ENCODE data around the gene MCM10. TPM values are rescaled to one million over a fixed set of nuclear protein-coding genes. Genes with fewer than 3 reads are reported as not detected.

Gene MCM10
- total and polyA plus RNA-seq, 2 experiments from 2014 or later, result 38.2 to 43.0 TPM

DNA sequence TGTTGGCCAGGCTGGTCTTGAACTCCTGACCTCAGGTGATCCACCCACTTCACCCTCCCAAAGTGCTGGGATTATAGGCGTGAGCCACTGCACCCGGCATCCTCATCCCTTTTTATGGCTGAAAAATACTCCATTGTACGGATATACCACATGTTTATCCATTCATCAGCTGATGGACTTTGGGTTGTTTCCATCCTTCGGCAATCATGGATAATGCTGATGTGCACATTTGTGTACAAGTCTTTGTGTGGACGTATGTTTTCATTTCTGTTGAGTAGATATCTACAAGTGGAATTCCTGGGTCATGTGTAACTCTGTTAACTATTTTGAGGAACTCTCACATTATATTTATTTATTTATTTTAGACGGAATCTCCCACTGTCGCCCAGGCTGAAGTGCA is 78.6 kb downstream of the MCM10 start:
- H3K27me3 Mint-ChIP-seq (ENCODE audit: insufficient read depth, low read depth, poor library complexity), result peaks cover 7% of the 10 kb centered on the region
- DNase-seq (ENCODE audit: low spot score) (no peak), ATAC-seq (no peak)
- H3K4me1 Mint-ChIP-seq, result no peaks in the 10 kb centered on the region
- H2AFZ ChIP-seq, result no peak overlapping the region
- no peaks in the 10 kb centered on the region for H3K9me3 Mint-ChIP-seq
- no peaks in the 10 kb centered on the region for H3K36me3 ChIP-seq (ENCODE audit: insufficient read depth)
- H3K27ac ChIP-seq (ENCODE audit: low read depth), result no peak overlapping the region
- no peak overlapping the region for H3K27ac Mint-ChIP-seq
- H3K79me2 ChIP-seq (replicated peaks; ENCODE audit: insufficient read depth), result no peaks in the 10 kb centered on the region
- TF ChIP-seq ZNF114 (CRISPR knock-in tag; IDR thresholded peaks at IDR 0.05), result no peak
- TF ChIP-seq, protein P1, sequence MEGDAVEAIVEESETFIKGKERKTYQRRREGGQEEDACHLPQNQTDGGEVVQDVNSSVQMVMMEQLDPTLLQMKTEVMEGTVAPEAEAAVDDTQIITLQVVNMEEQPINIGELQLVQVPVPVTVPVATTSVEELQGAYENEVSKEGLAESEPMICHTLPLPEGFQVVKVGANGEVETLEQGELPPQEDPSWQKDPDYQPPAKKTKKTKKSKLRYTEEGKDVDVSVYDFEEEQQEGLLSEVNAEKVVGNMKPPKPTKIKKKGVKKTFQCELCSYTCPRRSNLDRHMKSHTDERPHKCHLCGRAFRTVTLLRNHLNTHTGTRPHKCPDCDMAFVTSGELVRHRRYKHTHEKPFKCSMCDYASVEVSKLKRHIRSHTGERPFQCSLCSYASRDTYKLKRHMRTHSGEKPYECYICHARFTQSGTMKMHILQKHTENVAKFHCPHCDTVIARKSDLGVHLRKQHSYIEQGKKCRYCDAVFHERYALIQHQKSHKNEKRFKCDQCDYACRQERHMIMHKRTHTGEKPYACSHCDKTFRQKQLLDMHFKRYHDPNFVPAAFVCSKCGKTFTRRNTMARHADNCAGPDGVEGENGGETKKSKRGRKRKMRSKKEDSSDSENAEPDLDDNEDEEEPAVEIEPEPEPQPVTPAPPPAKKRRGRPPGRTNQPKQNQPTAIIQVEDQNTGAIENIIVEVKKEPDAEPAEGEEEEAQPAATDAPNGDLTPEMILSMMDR (conservative IDR thresholded peaks at IDR 0.05; ENCODE audit: low read depth in 2 of 2), result no peak
- TF ChIP-seq EZH2 (IDR thresholded peaks at IDR 0.05; ENCODE audit: low read depth, unreplicated experiment), result no peak
- TF ChIP-seq CREB1 (CRISPR knock-in tag; IDR thresholded peaks at IDR 0.05; ENCODE audit: low read depth), result no peak
- no peak for TF ChIP-seq ZNF331 (CRISPR knock-in tag; IDR thresholded peaks at IDR 0.05; ENCODE audit: low read depth)
- TF ChIP-seq, protein P2, sequence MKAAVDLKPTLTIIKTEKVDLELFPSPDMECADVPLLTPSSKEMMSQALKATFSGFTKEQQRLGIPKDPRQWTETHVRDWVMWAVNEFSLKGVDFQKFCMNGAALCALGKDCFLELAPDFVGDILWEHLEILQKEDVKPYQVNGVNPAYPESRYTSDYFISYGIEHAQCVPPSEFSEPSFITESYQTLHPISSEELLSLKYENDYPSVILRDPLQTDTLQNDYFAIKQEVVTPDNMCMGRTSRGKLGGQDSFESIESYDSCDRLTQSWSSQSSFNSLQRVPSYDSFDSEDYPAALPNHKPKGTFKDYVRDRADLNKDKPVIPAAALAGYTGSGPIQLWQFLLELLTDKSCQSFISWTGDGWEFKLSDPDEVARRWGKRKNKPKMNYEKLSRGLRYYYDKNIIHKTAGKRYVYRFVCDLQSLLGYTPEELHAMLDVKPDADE (IDR thresholded peaks at IDR 0.05), result no peak
- TF ChIP-seq, protein P3, sequence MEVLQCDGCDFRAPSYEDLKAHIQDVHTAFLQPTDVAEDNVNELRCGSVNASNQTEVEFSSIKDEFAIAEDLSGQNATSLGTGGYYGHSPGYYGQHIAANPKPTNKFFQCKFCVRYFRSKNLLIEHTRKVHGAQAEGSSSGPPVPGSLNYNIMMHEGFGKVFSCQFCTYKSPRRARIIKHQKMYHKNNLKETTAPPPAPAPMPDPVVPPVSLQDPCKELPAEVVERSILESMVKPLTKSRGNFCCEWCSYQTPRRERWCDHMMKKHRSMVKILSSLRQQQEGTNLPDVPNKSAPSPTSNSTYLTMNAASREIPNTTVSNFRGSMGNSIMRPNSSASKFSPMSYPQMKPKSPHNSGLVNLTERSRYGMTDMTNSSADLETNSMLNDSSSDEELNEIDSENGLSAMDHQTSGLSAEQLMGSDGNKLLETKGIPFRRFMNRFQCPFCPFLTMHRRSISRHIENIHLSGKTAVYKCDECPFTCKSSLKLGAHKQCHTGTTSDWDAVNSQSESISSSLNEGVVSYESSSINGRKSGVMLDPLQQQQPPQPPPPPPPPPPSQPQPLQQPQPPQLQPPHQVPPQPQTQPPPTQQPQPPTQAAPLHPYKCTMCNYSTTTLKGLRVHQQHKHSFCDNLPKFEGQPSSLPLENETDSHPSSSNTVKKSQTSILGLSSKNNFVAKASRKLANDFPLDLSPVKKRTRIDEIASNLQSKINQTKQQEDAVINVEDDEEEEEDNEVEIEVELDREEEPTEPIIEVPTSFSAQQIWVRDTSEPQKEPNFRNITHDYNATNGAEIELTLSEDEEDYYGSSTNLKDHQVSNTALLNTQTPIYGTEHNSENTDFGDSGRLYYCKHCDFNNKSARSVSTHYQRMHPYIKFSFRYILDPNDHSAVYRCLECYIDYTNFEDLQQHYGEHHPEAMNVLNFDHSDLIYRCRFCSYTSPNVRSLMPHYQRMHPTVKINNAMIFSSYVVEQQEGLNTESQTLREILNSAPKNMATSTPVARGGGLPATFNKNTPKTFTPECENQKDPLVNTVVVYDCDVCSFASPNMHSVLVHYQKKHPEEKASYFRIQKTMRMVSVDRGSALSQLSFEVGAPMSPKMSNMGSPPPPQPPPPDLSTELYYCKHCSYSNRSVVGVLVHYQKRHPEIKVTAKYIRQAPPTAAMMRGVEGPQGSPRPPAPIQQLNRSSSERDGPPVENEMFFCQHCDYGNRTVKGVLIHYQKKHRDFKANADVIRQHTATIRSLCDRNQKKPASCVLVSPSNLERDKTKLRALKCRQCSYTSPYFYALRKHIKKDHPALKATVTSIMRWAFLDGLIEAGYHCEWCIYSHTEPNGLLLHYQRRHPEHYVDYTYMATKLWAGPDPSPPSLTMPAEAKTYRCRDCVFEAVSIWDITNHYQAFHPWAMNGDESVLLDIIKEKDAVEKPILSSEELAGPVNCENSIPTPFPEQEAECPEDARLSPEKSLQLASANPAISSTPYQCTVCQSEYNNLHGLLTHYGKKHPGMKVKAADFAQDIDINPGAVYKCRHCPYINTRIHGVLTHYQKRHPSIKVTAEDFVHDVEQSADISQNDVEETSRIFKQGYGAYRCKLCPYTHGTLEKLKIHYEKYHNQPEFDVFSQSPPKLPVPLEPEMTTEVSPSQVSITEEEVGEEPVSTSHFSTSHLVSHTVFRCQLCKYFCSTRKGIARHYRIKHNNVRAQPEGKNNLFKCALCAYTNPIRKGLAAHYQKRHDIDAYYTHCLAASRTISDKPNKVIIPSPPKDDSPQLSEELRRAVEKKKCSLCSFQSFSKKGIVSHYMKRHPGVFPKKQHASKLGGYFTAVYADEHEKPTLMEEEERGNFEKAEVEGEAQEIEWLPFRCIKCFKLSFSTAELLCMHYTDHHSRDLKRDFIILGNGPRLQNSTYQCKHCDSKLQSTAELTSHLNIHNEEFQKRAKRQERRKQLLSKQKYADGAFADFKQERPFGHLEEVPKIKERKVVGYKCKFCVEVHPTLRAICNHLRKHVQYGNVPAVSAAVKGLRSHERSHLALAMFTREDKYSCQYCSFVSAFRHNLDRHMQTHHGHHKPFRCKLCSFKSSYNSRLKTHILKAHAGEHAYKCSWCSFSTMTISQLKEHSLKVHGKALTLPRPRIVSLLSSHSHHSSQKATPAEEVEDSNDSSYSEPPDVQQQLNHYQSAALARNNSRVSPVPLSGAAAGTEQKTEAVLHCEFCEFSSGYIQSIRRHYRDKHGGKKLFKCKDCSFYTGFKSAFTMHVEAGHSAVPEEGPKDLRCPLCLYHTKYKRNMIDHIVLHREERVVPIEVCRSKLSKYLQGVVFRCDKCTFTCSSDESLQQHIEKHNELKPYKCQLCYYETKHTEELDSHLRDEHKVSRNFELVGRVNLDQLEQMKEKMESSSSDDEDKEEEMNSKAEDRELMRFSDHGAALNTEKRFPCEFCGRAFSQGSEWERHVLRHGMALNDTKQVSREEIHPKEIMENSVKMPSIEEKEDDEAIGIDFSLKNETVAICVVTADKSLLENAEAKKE (CRISPR knock-in tag; IDR thresholded peaks at IDR 0.05), result no peak
- no peaks in the 10 kb centered on the region for H3K4me1 ChIP-seq (ENCODE audit: insufficient read depth)
- H3K4me3 Mint-ChIP-seq, result no peak overlapping the region
- no peaks in the 10 kb centered on the region for H3F3A ChIP-seq (replicated peaks; ENCODE audit: low read depth)
- peaks cover 6% of the 10 kb centered on the region; the same call in 1 of the 2 replicates for H3K9me2 ChIP-seq (ENCODE audit: insufficient read depth)
- H3K4me3 ChIP-seq, result no peak overlapping the region
- H3K27me3 ChIP-seq (ENCODE audit: insufficient read depth), result no peaks in the 10 kb centered on the region
- no peaks in the 10 kb centered on the region for H3K36me3 Mint-ChIP-seq (ENCODE audit: low read depth)
- H3K4me2 ChIP-seq, result no peak overlapping the region
- no peaks in the 10 kb centered on the region for H4K20me1 ChIP-seq (replicated peaks; ENCODE audit: insufficient read depth)

Data from GM23338 (cell line).